NT2/D1 (cell line): ENCODE data around the gene VEZF1.

ENCODE experiments used
- SUZ12 ChIP-seq: IDR thresholded peaks from 2 replicates; pipeline ENCODE4 v1.6.1; 2011; ENCODE audit not compliant: insufficient read length, insufficient read depth; ENCODE audit errors: extremely low read depth
- YY1 ChIP-seq: IDR thresholded peaks from 2 replicates; pipeline ENCODE4 v1.6.1; 2011; ENCODE audit not compliant: insufficient read length, insufficient read depth
- ZNF274 ChIP-seq: IDR thresholded peaks from 2 replicates; pipeline ENCODE4 v1.6.1; 2011; ENCODE audit warnings: mild to moderate bottlenecking, low read depth, low read length

DNA sequence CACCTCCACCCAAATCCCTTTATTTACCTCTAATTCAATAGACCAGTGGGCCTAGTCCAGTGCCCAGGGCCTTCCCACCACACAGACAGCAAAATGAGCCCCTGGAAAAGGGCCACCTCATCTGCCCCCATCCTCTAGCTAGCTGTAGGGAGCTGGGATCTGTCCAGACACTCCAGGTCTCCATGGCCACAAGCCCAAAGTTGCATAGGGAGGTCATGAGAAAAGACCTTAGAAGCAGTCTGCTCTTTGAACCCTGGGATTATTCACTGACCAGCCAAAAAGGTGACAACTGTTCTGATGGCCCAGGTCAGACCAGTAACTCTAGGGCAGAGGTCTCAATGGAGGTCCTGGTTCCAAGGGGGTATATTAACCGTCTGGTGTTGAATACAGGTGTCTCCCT is 34.8 kb downstream of the VEZF1 start:
- no peak for TF ChIP-seq SUZ12
- TF ChIP-seq YY1: no peak
- no peak for TF ChIP-seq ZNF274
